ENCODE results near the gene NXPH2. TPM values are rescaled to one million over a fixed set of nuclear protein-coding genes. Genes with fewer than 3 reads are reported as not detected.

The NXPH2 gene
- total and polyA plus RNA-seq, 2 donors (not counting 3 experiments of a cell fraction or from before 2014, with no cell fraction given): not detected

DNA sequence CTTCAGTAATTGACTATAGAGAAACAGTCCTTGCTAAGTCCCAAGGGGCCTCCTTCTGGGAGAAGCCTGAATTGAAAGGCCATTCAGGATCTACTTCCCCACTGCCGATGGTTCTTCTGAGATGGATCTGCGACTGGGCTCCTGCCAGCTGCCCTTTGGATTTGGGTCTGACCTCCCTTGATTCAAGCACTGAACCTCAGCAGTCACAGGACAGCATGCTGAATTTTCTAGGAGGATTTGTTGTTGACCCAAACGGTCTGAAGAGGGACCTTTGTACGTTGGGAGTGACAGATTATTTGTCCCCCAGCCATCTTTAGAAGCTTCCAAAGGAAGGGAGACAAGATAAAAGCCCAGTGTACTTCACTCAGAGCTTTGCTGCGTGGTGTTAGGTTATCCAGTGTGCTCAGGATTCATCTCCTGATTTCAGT, 67.1 kb downstream of the NXPH2 start:
- dilution Hi-C loops (cut with MboI; ENCODE audit: extremely low pct_ligation_motif_present, low sequenced_read_pairs) (no loop called here), intact Hi-C loops (cut with micrococcal nuclease) (no loop called here)
- FAIRE-seq (no peak), DNase-seq (ENCODE audit: low read depth, low spot score) (no peak)
- H2AFZ ChIP-seq (ENCODE audit: low read depth, low read length): no peak overlapping the region
- no peak overlapping the region for H3K27ac ChIP-seq (ENCODE audit: insufficient read depth, low read depth, low read length)
- no peaks in the 10 kb centered on the region for H3K79me2 ChIP-seq (ENCODE audit: control insufficient read depth, insufficient read depth, low read length)
- no peaks in the 10 kb centered on the region for H3K4me1 ChIP-seq (ENCODE audit: control insufficient read depth, extremely low read depth, insufficient read depth, low read length)
- H4K20me1 ChIP-seq (replicated peaks; ENCODE audit: control insufficient read depth, extremely low read depth, insufficient read depth, low read length): no peaks in the 10 kb centered on the region
- no peaks in the 10 kb centered on the region for H3K9me3 ChIP-seq (replicated peaks; ENCODE audit: control insufficient read depth, insufficient read depth, low read length)
- no peak overlapping the region for H3K4me3 ChIP-seq (replicated peaks in 1 of 3; ENCODE audit: insufficient read depth in 1 of 3, low read depth in 1 of 3, low read length in 3 of 3)
- H3K9me1 ChIP-seq (replicated peaks; ENCODE audit: control insufficient read depth, extremely low read depth, insufficient read depth, low read length): no peaks in the 10 kb centered on the region
- H3K9ac ChIP-seq (replicated peaks; ENCODE audit: extremely low read depth, insufficient read depth, low read length): no peak overlapping the region
- TF ChIP-seq MYC (IDR thresholded peaks at IDR 0.05; ENCODE audit: low read depth, low read length) (no peak), FOS (IDR thresholded peaks at IDR 0.05; ENCODE audit: borderline replicate concordance, insufficient read depth, low read length) (no peak), GATA2 (IDR thresholded peaks at IDR 0.05; ENCODE audit: insufficient read depth, insufficient read length, low read depth, low read length) (no peak), JUN (IDR thresholded peaks at IDR 0.05; ENCODE audit: borderline replicate concordance, insufficient read depth, insufficient read length, low read depth) (no peak), EZH2 (IDR thresholded peaks at IDR 0.05; ENCODE audit: borderline replicate concordance, low read depth, low read length, severe bottlenecking) (no peak), POLR2AphosphoS5 (IDR thresholded peaks at IDR 0.05; ENCODE audit: insufficient read depth, low read depth, low read length) (no peak), POLR2A (IDR thresholded peaks at IDR 0.05; ENCODE audit: low read depth, low read length) (no peak)
- TF ChIP-seq, protein P1, sequence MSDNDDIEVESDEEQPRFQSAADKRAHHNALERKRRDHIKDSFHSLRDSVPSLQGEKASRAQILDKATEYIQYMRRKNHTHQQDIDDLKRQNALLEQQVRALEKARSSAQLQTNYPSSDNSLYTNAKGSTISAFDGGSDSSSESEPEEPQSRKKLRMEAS (IDR thresholded peaks at IDR 0.05; ENCODE audit: insufficient read depth, insufficient read length): no peak
- TF ChIP-seq, protein P2, sequence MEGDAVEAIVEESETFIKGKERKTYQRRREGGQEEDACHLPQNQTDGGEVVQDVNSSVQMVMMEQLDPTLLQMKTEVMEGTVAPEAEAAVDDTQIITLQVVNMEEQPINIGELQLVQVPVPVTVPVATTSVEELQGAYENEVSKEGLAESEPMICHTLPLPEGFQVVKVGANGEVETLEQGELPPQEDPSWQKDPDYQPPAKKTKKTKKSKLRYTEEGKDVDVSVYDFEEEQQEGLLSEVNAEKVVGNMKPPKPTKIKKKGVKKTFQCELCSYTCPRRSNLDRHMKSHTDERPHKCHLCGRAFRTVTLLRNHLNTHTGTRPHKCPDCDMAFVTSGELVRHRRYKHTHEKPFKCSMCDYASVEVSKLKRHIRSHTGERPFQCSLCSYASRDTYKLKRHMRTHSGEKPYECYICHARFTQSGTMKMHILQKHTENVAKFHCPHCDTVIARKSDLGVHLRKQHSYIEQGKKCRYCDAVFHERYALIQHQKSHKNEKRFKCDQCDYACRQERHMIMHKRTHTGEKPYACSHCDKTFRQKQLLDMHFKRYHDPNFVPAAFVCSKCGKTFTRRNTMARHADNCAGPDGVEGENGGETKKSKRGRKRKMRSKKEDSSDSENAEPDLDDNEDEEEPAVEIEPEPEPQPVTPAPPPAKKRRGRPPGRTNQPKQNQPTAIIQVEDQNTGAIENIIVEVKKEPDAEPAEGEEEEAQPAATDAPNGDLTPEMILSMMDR (IDR thresholded peaks at IDR 0.05; ENCODE audit: extremely low read depth in 1 of 2, insufficient read depth in 1 of 2, low read depth in 1 of 2, low read length in 2 of 2): no peak
- BruUV-seq (replicated peaks): no TSS peak
- H3K36me3 ChIP-seq (ENCODE audit: control insufficient read depth in 2 of 2, extremely low read depth in 1 of 2, insufficient read depth in 2 of 2, low read length in 2 of 2): no peaks in the 10 kb centered on the region
- ChIA-PET CTCF (no interaction called here), POLR2A (no interaction called here)
- peaks cover 0 to 5% of the 10 kb centered on the region in 2 experiments for H3K27me3 ChIP-seq (ENCODE audit: control insufficient read depth in 2 of 2, insufficient read depth in 2 of 2, low read length in 2 of 2)
- H3K4me2 ChIP-seq (ENCODE audit: insufficient read depth, low read length): no peak overlapping the region

Data from endothelial cell of umbilical vein (primary cell).